NCI-H345 (cell line): Measurements from ENCODE around the gene JPH4.

Experiments used
- DNase-seq: peaks from one replicate; lab custom pipeline; 2025; lab: John Stamatoyannopoulos, UW

The JPH4 gene

DNA sequence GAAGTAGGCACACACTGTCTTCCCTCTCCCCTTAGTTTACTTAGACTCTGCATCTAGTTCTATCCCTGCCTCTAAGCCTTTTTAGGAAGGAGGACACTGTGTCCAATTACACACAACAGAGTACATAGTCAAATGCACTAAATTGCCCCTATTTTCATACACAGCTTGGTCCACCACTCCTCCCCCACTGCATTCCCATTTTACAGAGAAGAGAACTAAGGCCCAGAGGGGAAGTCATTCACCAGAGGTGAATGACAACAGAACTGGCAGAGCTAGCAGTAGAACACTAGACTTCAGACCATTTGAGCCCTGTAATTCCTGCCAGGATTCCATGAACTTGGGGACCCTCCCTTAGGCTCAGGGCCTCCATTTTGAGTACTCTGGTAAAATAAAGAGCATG lies 1.1 kb upstream of the JPH4 start:
- no peak for DNase-seq

DNA sequence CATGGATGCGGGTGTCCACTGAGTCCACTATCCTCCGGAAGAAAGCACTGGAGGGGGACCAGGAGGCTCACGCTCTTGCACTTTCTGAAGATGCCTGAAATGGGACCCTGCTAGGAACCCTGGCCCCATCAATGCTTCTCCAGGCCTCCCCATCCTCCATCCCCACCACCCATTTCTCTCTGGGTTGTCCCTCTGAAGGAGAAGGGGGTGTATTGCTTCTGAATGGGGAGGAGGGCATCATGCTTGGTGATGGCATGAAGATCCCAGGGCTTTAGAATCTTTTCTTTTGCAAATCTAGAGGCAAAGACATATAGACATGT lies 681 bp upstream of the JPH4 start:
- no peak for DNase-seq

DNA sequence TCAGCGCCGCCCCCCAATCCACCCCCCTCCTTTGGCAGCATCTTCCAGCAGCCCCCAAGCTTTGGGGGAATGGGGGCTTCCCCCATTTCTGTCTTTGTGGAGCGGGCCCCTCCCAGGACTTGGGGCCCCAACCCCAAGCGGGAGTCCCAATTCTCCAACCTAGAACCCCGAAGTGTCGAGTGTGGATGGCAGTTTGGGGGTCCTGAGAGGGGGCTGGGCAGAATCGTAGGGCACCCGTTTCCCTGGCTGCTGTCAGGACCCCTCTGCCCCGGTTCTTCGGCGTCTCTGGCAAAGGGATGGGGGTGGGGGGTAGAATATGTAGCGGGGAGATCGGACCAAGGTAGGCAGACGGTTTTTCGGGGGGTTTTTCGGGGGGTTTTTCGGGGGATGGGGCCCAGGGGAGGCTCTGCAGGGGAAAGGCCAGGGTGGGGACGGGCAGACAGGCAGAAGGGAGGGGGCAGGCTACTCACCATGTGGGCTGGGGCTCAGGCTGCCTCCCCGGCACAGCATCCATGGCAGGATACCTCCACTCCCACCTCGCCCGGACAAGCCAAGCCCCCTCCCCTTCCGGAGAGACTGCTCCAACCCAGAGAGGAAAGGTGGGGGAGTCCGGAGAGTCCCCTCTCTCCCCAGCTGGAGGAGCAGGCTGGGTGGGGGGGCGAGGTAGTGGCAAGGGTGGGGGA lies 739 bp downstream of the JPH4 start:
- no peak for DNase-seq

DNA sequence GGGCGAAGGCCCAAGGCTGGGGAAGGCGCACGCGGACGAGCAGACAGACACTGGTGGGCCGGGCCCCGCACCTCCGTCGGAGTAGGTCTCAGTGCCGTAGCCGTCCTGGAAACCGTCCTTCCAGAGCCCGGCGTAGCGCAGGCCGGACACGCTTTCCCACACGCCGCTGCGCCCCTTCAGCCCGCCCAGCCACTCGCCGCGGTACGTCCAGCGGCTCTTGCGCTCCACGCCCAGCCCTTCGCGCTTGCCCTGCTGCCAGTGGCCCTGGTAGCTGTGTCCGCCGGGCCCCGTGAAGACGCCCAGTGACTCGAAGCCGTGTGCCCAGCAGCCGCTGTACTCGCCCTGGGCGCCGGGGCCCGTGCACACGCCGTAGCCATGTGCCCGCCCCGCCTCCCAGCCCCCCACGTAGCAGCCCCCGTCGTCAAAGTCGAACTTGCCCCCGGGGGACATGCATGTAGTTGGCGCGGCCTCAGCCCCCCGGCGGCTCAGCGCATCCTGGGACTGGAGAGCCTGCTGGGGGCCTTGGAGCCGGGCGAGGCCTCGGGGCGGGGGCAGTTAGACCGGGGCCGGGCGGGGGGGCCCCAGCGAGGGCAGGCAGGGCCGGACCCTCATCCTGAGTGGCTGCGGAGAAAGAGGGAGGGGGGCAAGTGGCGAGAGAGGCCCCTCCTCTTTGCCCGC lies 1.4 kb downstream of the JPH4 start:
- no peak for DNase-seq

DNA sequence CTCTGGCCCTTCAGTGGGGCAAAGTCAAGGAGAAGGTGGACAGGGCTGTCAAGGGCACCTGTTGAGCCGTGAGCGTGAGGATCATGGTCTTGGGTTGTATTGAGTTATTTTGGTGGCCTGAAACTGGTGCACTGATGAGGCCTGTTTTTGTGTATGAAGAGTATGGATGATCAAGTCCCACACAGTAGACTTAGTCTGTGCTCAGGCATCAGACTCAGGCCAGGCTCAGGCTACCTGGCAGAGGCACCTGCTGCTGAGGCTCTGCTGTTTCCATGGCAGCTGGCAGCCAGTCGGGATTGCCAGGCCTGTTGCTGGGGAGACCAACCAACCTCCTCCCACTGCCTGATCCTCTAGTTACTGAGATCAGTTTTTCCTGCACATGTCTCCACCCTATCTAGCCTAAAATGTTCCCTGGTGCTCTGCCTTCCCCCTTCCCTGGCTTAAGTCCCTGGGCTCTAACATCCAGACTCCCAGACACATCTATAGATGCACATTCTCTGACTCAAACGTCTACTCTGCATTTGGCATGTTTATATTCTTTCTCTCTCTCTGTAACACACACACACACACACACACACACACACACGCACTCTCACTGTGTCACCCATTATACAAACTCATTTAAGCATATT lies 5.1 kb downstream of the JPH4 start:
- DNase-seq = peak; percentile 56

DNA sequence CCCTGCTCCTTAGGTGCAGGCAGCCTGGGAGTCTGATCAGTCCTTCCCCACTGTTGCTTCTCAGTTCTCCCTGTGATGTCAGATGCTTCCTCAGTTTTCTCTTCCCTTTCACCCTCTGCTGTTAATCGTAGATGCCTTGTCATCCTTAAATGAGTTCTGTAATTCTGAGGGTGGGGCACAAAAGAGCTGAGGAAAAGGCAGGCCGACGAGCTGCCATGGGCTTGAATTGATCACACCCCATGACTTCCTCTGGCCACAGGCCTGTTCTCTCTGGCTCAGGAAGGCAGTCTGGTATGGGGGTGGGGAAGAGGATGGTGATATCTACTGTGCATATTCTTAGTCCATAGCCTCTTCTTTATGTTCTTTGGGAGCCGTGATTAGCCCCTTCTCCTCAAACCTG lies 5.8 kb downstream of the JPH4 start:
- no peak for DNase-seq

DNA sequence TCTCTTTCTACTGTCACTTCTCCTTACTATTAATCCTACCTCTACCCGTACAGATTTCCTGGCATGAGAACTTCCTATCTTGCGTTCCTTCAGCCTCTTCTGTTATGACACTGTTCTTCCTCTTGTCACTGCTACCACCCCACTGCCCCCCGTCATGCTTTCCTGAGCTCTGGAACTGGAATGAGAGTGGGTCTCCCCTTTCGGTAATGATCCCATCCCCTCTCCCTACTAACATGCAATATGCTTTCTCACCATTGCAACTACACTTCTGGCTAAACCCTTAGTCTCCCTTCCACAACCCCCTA lies 6.1 kb downstream of the JPH4 start:
- no peak for DNase-seq

DNA sequence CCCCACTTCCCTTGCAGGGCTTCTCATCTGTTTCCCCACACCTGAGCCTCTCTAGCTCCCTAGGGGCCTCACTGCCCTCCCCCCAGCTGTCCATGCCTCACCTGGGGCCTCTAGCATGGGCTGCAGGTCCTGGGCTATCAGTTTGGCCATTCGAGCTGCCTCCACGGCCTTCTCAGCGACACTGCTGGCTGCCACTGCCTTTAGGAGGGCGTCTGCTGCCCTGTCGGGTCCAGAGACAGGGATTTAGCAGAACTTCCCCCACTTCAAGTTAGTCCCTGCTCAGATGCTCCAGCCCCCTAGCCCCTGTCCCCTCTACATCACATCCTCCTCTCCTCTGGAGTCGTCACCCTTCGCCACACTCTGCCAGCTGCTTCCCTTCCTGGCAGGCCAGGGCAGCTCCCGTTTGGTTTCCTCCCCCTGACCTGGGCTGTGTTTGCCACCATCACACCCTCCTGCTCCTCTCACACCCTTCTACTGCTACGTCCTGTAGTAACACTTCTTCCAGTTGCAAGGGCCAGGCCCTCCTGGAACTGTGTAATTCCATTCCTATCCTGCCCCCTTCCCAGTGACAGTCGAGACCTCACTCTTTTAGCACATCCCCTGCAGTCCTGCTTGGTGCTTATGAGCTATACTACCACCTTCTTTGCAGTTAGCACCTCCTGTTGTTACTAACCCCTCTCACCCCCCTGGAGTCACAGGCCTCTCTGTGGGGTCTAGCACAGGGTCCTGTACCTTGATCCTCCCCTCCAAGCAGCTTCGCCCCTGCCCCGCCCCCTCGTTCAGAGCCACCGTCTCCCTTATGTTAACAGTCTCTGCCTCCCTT lies 6.7 kb downstream of the JPH4 start:
- no peak for DNase-seq

DNA sequence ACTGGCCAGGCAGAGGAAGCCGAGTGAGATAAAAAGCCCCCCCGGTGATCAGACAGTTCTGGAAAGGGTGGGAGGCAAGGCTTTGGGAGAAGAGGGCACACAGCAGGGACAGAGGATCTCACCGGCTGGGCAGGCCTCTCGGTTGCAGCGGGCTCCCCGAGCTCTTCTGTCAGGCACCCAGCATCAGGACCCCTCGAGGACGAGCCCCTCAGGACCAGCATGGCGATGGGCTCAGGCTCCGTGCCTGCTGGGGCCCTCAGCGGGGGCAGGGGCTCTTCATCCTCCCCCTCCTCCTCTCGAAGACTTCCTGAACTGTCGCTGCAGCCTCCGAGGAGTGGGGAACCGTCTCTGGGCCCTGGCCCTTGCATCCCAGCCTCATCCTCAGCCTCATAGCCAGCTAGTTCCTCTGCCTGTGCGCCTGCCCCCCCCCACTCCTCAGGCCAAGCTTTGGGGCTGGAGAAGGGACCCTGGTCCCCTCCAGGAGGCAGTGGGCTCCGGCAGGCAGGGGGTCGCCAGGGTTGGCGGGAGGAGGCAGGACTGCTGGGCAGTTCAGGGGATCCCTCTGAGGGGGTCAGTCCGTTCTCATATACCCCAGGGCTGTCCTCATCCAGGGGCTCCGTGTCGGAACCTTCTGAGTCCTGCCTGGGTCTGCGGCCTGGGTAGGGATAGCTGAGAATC lies 7.6 kb downstream of the JPH4 start:
- no peak for DNase-seq

DNA sequence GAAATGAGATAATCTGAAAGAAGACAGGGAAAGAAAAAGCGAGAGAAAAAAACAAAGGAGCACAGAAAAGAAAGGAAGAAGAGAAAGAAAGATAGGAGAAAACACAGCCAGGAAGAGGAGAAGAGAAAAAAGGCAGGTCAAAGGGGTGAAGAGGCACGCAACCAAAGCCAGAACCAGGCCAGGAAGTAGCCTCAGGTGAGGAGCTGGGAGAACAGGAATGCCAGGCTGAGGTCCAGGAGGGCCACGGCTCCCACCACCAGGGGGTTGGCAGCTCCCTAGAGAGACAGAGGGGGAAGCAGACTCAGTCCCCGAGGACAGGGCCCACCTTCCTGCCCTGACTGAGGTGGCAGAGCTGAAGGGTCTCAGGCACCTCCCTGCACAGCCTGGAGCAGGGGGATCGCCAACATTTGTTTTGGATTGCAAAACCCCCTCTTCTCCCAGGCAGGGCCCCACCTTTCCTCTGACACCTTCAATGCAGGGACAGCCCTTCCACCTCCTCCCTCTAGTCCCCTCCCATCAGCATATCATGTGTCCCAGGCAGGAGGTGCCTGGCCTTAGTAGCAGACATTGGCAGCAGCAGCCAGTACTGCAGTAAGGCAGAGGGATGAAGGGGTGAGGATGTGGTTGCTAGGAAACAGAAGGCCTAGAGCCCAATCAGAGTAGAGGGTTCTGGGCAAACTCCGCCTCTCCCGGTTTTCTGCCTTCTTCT lies 9.0 kb downstream of the JPH4 start:
- peak; percentile 26 for DNase-seq

DNA sequence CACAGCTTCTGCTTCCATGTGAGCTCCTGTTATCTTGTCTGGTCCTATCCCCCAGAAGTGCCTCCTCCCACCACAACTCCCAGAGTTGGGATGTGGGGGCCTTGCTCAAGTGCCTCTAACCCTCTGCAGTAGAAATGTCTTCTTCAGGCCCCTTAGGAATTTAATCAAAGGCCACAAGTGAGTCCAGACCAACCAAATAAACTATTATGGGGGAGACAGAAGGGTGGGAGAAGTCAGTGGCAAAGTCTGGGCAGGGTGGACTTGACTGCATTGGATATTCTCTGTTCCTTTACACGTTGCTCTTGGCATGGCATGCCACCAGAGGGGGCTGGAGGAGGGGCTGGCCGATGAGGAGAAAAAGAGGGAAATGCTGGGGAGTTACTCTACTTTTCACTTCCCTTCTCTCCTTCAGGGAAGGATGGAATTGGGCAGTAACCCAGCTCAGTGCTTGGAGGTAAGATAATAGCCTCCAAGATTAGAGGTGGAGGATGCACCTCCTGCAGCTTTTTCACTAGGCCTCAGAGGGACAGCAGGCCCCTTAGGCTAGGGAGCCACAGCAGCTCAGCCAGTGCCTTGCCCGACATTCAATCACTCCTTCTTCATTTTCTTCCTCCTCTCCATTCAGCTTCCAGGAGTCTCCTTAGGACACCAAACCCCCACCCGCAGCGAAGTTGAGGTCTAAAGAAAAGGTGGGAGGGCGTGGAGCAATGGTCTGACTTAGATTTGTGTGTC lies 9.8 kb downstream of the JPH4 start:
- DNase-seq = peak; percentile 24

DNA sequence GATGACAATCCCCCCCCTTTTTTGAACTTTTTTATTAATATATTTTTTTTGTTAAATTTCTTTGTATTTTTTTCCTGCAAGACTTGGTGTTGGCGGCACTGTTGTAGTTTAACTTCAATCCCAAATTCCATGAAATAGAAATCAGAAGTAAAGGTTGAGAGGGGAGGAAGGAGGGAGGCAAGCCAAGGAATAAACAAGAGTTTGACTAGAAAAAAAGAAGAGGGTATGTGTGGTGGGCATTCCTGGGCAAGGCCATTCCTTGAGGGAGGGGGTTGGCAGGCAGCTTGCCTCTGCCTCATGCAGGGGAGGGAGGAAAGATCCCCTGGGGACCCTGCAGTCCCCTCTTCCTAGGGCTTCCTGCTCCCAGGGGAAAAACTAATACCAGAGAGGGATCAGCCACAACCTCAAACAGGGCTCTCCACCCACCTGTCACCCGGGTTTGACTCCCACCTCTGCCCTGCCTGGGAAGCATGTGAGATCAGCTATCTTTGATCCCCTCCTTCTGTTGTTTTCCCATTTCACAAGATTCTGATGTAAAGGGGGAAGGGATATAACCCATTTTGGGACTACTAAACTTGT lies 10.5 kb downstream of the JPH4 start:
- no peak for DNase-seq

DNA sequence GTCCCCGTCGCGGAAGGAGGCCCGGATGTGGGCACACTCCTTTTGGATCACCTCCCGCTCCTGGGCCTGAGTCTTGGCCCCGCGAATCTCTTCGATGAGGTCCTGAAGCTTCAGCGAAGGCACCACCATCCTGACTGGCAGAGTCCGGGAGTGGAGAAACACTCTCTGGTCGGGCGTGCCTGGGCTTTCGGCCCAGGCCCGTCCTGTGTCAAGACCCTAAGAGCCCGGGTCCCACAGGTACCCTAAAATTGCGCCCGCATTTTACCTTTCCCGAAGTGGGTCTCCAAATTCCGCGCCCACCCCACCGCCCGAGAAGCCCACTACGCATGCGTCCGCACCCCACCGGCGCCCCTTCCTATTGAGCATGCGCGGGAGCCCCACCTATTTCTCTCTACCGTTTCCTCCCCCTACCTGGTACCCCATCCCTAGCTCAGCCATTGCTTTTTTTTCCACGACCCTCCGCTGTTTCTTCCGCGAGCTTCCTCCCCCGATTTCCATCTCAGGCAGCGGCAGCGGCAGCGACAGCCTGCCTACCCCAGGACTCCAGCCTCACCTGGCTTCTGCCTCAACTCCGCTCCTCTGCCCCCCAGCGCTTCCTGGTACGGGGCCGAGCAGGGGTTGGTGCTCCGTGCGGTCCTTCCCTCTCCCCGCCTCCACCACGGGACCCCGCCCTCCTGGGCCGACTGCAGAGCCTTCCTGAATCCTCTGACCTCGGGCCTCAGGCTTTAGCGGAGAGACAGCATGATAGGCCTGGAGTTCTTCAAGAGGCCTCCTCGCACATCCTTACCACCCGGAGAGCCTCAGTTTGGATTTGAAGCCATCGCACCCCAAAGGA lies 11.2 kb downstream of the JPH4 start, which contains the start of gene AP1G2:
Gene AP1G2 (minus strand): TSS at position 606 of the 835 bp plus-strand sequence. CDS start 477 bp downstream, at position 129.
- peak; percentile 91 for DNase-seq

DNA sequence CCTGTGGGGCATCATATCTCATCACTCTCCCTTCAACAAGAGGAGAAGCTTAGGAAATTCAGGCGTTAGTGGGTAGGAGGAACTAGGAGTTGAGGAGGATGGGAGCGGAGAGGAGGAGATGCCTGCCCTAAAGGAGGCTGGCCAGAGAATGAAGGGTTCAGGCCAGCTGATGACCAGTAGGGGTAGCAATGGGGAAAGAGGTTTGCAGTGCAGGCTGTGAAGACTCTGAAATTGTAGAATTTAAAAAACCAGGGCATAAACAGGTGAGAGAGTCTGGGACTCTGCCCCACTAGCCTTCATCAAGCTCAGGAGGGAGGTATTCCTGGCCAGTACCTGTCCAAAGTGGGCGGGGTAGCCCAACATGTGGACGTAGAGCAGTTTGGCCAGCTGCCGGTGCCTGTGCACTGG lies 11.8 kb downstream of the JPH4 start:
- DNase-seq = no peak

DNA sequence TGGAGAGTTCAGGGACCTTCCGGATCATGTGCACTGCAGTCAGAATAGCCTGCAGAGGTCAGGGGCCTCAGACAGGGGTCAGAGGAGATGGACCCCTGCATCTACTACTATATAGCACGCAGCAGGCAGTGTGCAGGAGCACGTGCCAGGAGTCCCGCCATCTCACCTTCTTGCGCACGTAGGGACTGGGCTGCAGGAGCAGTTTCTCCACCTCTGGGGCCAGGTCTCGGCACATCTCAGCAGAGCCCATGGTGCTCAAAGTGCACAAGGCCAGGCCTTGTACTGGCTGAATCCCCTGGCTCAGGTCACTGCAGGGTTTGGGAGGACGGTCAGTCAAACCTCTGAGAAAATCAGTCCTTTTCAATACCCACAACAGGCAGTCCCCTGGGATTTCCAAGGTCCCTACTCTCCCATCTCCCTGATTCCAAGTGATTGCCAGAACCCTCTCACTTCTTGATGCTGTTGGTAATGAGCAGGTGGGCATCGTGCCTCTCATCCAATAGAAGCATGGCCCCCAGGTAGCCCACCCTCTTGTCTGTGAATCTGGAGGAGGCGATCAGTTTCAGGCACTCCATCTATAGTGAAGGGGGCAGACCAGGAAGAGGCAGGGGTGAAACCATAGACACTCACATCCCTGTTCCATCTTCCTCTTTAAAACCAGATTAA lies 12.3 kb downstream of the JPH4 start:
- DNase-seq = no peak

DNA sequence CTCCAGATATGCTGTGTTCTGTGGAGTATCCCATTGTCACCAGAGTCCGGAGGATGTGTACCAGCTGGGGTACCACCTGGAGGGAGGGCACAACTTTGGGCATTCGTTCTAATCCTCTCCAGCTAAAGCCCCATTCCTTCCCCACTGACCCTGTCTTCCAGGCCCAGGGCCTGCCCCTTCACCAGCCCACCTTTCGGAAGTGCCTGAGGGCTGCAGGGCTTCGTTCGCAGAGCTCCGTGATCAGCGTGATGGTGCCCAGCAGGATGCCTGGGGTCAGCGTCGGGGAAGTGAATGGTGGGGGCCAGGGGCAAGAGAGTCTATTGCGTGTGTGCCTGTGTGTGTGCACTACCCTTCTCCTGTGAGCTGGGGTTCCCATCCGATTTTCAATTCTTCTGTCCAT lies 13.0 kb downstream of the JPH4 start:
- no peak for DNase-seq

DNA sequence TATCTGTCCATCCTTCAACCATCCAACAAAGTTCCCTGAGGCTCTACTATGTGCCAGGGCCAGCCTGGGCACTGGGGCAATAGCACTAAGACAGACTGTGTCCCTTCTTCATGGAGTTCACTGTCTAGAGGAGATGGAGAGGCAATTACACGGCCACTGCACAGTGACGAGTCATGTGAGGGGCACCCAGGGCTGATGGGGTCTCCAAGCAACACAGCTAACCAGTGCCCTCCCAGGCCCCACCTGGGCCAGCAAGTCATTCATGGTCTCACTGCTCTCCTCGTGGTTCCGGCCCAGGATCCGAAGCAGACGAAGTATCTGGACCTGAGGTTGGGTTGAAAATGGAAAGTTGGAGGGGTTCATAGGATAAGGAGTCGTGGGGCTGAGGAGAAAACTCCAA lies 13.7 kb downstream of the JPH4 start:
- DNase-seq = no peak

DNA sequence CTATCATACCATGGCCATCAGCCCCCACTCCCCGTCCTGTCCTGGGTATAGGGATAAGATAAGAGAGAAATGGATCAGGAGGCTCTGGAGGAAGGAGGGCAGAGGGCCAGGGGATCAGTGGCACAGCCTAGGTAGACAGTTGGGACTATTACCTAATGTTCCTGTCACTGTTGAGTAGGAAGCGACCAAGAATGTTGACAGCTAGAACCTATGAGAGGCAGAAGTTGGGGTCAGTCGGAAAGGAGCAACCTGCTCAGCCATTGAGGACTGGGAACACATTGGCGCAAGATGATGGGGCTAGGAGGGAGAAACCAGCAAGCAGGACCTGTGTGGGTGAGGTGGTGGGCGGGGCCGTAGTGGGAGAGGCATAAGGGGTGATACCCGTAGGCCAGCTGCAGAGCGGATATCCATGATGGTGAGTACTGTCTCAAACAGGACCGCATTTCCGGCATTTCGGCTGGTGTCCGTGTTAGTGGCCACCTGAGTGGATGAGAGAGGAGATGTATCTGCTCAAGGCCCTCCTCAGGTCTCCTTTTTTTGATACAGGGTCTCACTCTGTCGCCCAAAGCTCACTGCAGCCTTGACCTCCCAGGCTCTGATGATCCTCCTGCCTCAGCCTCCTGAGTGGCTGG lies 14.3 kb downstream of the JPH4 start:
- DNase-seq = no peak
